Endodermal cell (in vitro differentiated cells): ENCODE data around the gene RSRP1. TPM values are rescaled to one million over a fixed set of nuclear protein-coding genes. Genes with fewer than 3 reads are reported as not detected.
"Not testable (repeated sequence)": the region's sequence is repeated elsewhere in the genome, so short reads cannot be mapped to it uniquely, and the experiment has no call there.

Experiments
- DNase-seq: peaks from one replicate; pipeline ENCODE4 v3.0.0-alpha.2; 2017
- H3K27ac ChIP-seq: 2 replicates; pipeline ENCODE4 v1.5.1; 2013; ENCODE audit warnings: mild to moderate bottlenecking, low read depth, low read length, moderate library complexity
- H3K27me3 ChIP-seq: 2 replicates; pipeline ENCODE4 v1.6.1; 2013; ENCODE audit warnings: mild to moderate bottlenecking, low read length, moderate library complexity; ENCODE audit not compliant: insufficient read depth, control insufficient read depth, poor library complexity, severe bottlenecking
- H3K36me3 ChIP-seq: 2 replicates; pipeline ENCODE4 v1.7.0; 2013; ENCODE audit warnings: mild to moderate bottlenecking, low read length, moderate library complexity; ENCODE audit not compliant: control insufficient read depth, insufficient read depth
- H3K4me1 ChIP-seq: one replicate; pipeline ENCODE4 v1.7.0; 2013; ENCODE audit warnings: low read length; ENCODE audit not compliant: control insufficient read depth, insufficient read depth
- H3K4me3 ChIP-seq: 2 replicates; pipeline ENCODE4 v1.5.1; 2013; ENCODE audit warnings: mild to moderate bottlenecking, low read length, moderate library complexity
- H3K9ac ChIP-seq: 2 replicates; pipeline ENCODE4 v1.6.1; 2013; ENCODE audit warnings: mild to moderate bottlenecking, low read length, moderate library complexity; ENCODE audit not compliant: poor library complexity, severe bottlenecking; ENCODE audit errors: extremely low read depth
- H3K9me3 ChIP-seq: 2 replicates; pipeline ENCODE4 v1.6.1; 2013; ENCODE audit warnings: mild to moderate bottlenecking, low read length, moderate library complexity; ENCODE audit not compliant: control insufficient read depth
- H3K27ac Mint-ChIP-seq: 2 replicates; pipeline ENCODE4 v1.8.0; 2020; ENCODE audit warnings: mixed read lengths
- H3K27me3 Mint-ChIP-seq: 2 replicates; pipeline ENCODE4 v1.8.0; 2021; ENCODE audit warnings: mild to moderate bottlenecking, mixed read lengths; ENCODE audit not compliant: insufficient read depth
- H3K36me3 Mint-ChIP-seq: 2 replicates; pipeline ENCODE4 v1.8.0; 2020; ENCODE audit warnings: low read depth, mixed read lengths
- H3K4me1 Mint-ChIP-seq: 2 replicates; pipeline ENCODE4 v1.8.0; 2020; ENCODE audit warnings: mixed read lengths
- H3K4me3 Mint-ChIP-seq: 2 replicates; pipeline ENCODE4 v1.8.0; 2020; ENCODE audit warnings: mild to moderate bottlenecking, moderate library complexity, mixed read lengths
- H3K9me3 Mint-ChIP-seq: 2 replicates; pipeline ENCODE4 v1.8.0; 2020; ENCODE audit warnings: mild to moderate bottlenecking, mixed read lengths
- WGBS, 2 experiments: methylation state at CpG; one replicate each; pipeline versions ENCODE4 v1.1.5 to v1.1.7; 2013; ENCODE audit warnings: missing lambda C conversion rate in 2 of 2, mixed read lengths in 1 of 2; ENCODE audit not compliant: insufficient coverage in 1 of 2, insufficient read length in 1 of 2; 5-methylcytosine and 5-hydroxymethylcytosine counted together
- total RNA-seq, 2 donors: library from RNA; stranded (reverse); fragmentation: NEBNext Ultra II Directional in 1 of 2; extraction: Animal tissue kit (Norgen Biotek cat#: 25700) in 1 of 2; gene quantifications; 2 replicates in 1 of 2; 3 replicates in 1 of 2; pipeline ENCODE4 v1.2.1, GENCODE V29; 2021
- TF ChIP-seq, protein P1 (sequence below): fragments of 200-600 bp; sonication (generic); conservative IDR thresholded peaks from 2 replicates; pipeline ENCODE4 v1.5.0; 2021; ENCODE audit warnings: antibody characterized with exemption, mild to moderate bottlenecking

The RSRP1 gene
- total RNA-seq, 2 donors from 2014 or later, result 90.3 to 92.5 TPM

DNA sequence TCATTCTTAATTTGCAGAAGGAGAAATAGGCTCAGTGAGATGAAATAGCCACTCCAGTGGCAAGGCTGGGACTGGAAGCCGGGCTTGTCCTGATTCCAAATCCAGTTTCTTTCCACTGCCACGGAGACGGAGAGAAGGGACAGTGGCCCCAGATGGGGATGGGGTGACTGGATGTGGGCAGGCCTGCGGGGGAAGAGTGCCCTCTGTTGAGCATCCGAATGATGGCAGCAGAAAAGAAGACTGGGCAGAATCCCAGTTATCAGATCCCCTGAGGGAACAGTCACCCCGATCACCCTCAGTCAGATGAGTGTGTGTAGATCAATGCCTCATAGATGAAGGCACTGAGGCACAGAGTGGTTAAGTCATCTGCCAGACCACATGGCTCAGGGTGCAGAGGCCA is 42.8 kb upstream of the RSRP1 start:
- not testable (repeated sequence) for H3K4me3 ChIP-seq, H3K9me3 ChIP-seq, H3K27ac Mint-ChIP-seq, H3K4me1 Mint-ChIP-seq, H3K27me3 ChIP-seq, H3K9me3 Mint-ChIP-seq, H3K27ac ChIP-seq, H3K9ac ChIP-seq, H3K36me3 ChIP-seq, H3K27me3 Mint-ChIP-seq, DNase-seq, H3K4me1 ChIP-seq, H3K4me3 Mint-ChIP-seq, H3K36me3 Mint-ChIP-seq
- TF ChIP-seq, protein P1, sequence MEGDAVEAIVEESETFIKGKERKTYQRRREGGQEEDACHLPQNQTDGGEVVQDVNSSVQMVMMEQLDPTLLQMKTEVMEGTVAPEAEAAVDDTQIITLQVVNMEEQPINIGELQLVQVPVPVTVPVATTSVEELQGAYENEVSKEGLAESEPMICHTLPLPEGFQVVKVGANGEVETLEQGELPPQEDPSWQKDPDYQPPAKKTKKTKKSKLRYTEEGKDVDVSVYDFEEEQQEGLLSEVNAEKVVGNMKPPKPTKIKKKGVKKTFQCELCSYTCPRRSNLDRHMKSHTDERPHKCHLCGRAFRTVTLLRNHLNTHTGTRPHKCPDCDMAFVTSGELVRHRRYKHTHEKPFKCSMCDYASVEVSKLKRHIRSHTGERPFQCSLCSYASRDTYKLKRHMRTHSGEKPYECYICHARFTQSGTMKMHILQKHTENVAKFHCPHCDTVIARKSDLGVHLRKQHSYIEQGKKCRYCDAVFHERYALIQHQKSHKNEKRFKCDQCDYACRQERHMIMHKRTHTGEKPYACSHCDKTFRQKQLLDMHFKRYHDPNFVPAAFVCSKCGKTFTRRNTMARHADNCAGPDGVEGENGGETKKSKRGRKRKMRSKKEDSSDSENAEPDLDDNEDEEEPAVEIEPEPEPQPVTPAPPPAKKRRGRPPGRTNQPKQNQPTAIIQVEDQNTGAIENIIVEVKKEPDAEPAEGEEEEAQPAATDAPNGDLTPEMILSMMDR, result peak; percentile 48
- 25% methylated on average over 3 of the region's 6 CpGs; no CpG with 5 or more reads in 1 of the 2 experiments for WGBS, 2 experiments

DNA sequence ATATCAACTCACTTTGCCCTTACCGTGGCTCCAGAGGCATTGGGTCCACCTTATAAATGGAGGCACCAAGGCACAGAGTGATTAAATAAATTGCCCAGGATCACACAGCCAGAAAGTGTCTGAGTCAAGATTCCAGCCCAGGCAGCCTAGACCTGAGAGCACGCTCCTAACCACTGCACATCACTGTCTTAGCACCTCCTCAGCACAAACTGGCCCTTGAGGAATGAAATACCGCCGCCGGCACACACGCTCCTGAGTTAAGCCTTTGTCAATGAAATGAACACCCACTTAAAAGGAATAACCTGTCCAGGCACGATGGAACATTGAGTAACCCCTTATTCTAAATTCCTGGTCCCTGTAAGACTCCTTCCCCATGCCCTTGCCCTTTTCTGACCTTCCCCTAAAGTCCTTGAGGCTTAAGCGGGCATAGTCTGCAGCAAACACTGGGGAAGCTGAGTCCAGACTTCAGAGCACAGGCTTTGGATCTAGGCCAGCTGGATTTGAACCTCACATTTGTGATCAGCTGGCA is 41.4 kb upstream of the RSRP1 start:
- H3K27ac Mint-ChIP-seq, H3K9me3 ChIP-seq, H3K4me3 ChIP-seq, H3K27ac ChIP-seq, H3K9ac ChIP-seq, H3K4me1 ChIP-seq, H3K27me3 ChIP-seq, H3K4me1 Mint-ChIP-seq, H3K4me3 Mint-ChIP-seq, H3K36me3 Mint-ChIP-seq, DNase-seq, H3K9me3 Mint-ChIP-seq, H3K27me3 Mint-ChIP-seq, H3K36me3 ChIP-seq: not testable (repeated sequence)
- whole genome bisulfite sequencing, 2 experiments, result 100% methylated on average over 1 of the region's 8 CpGs; no CpG with 5 or more reads in 1 of the 2 experiments

DNA sequence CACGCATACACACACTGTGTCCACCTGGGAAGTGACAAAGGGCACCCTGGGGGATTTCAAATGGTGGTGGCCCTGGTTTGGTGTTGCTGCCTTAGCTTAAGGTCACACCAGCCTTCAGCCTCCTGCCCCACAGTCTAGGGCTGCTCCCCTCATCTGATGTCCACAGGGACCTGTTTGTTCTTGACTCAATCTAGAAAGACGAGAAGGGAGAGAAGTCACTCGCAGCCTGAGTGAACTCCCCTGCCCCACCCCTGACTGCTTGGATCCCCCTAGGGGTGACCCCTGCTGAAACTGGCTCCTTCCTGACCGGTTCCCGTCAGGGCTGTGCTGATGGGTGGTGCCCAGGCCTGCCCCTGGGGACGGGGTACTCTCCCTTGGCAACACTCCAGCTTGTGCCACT is 39.9 kb upstream of the RSRP1 start:
- not testable (repeated sequence) for H3K4me1 Mint-ChIP-seq, H3K9me3 ChIP-seq, H3K9me3 Mint-ChIP-seq, DNase-seq, H3K4me3 ChIP-seq, H3K36me3 Mint-ChIP-seq, H3K36me3 ChIP-seq, H3K27ac ChIP-seq, H3K27me3 ChIP-seq, H3K4me3 Mint-ChIP-seq, H3K27ac Mint-ChIP-seq, H3K9ac ChIP-seq, H3K27me3 Mint-ChIP-seq, H3K4me1 ChIP-seq
- WGBS, 2 experiments, result 94 to 95% methylated on average over 2 to 3 of the region's 6 CpGs

DNA sequence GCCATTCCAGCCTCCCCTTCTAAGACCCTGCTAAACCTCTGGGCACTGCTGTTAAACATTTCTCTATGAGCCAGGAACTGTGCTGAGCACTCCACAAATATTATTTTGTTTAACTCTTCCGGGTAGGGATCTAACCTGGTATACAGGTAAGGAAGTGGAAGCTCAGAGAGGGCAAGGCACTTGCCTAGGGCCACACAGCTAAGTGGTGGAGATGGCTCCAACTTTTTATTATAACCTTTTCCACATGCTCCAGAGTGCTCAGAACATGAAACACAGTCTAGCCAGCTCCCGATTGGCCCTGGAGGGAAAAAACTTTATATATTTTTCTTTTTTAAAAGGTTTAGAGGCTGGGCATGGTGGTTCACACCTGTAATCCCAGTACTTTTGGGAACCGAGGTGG is 38.6 kb upstream of the RSRP1 start:
- H3K27ac ChIP-seq, H3K27me3 Mint-ChIP-seq, H3K36me3 ChIP-seq, H3K9ac ChIP-seq, H3K4me1 ChIP-seq, DNase-seq, H3K27ac Mint-ChIP-seq, H3K36me3 Mint-ChIP-seq, H3K9me3 ChIP-seq, H3K4me3 ChIP-seq, H3K4me3 Mint-ChIP-seq, H3K27me3 ChIP-seq, H3K9me3 Mint-ChIP-seq, H3K4me1 Mint-ChIP-seq: not testable (repeated sequence)
- WGBS, 2 experiments, result 88 to 94% methylated on average over 3 of the region's 3 CpGs

DNA sequence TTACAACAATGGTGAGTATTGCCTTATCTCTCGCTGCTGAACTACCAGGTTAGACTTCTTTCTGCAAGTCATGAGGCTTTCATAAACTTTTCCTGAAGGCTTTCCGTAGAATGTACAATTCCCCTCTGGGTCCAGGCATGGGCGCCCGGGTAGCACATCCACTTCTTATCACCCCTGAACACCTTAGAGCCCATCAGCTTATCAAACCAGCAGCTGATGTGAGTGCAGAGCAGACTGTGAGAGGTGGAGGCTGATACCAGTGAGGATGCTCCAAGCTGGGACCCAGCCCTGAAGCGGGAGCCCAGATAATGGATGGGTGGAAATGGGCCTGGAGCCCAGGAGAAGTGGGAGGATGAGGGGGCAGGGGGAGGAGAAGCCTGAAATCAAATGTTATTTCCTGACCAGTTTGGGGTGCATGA is 32.4 kb upstream of the RSRP1 start:
- not testable (repeated sequence) for H3K4me1 Mint-ChIP-seq, H3K36me3 ChIP-seq, H3K27ac ChIP-seq, DNase-seq, H3K36me3 Mint-ChIP-seq, H3K27me3 Mint-ChIP-seq, H3K4me3 Mint-ChIP-seq, H3K9me3 ChIP-seq, H3K27me3 ChIP-seq, H3K4me3 ChIP-seq, H3K27ac Mint-ChIP-seq, H3K4me1 ChIP-seq, H3K9me3 Mint-ChIP-seq, H3K9ac ChIP-seq
- WGBS, 2 experiments, result 80 to 89% methylated on average over 1 to 4 of the region's 5 CpGs

DNA sequence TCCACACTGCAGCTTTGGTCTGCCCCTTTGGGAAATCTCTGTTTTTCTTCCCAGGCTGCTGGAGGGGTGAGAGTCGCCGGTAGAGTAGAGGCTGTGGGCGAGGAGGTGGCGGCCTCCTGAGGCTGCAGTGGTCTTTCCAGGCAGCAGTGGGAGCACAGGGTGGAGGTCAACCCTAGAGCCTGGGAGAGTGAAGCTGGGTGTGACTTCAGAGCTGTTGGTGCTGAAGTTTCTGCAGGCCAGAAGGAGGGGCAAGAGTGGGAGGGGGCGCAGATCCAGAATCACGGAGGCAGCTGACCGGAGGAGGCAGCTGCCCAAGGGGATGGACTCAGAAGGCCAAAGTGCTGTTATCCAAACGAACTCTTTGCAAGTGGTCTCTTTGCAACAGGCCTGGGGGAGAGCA is 31.5 kb upstream of the RSRP1 start:
- H3K4me3 ChIP-seq, H3K4me1 Mint-ChIP-seq, H3K27ac Mint-ChIP-seq, H3K27me3 Mint-ChIP-seq, H3K36me3 ChIP-seq, H3K27ac ChIP-seq, DNase-seq, H3K4me3 Mint-ChIP-seq, H3K36me3 Mint-ChIP-seq, H3K4me1 ChIP-seq, H3K9ac ChIP-seq, H3K27me3 ChIP-seq, H3K9me3 Mint-ChIP-seq, H3K9me3 ChIP-seq: not testable (repeated sequence)
- 90% methylated on average over 2 of the region's 8 CpGs; no CpG with 5 or more reads in 1 of the 2 experiments for WGBS, 2 experiments
